BJ (cell line): ENCODE data around the gene TNNC1. TPM values are rescaled to one million over a fixed set of nuclear protein-coding genes. Genes with fewer than 3 reads are reported as not detected.

Experiments used
- CTCF ChIA-PET: fragments of 350-600 bp; formaldehyde crosslinking; extraction: SDS; loops from one replicate; lab custom pipeline; 2021; ENCODE audit warnings: antibody characterized with exemption, inconsistent platforms; lab: Yijun Ruan, JAX
- POLR2A ChIA-PET: fragments of 300-600 bp; sonication (Branson Sonifier 250); formaldehyde crosslinking; extraction: SDS; loops from one replicate; lab custom pipeline; 2021; ENCODE audit warnings: antibody characterized with exemption; lab: Charles Lee
- DNase-seq: peaks from one replicate; pipeline ENCODE4 v3.0.0-alpha.2; 2011; ENCODE audit warnings: low read depth
- H3K27me3 ChIP-seq: 2 replicates; pipeline ENCODE4 v1.6.0; 2011; ENCODE audit warnings: low read length; ENCODE audit not compliant: control insufficient read depth, insufficient read depth
- H3K36me3 ChIP-seq: 2 replicates; pipeline ENCODE4 v1.5.1; 2011; ENCODE audit warnings: low read length; ENCODE audit not compliant: control insufficient read depth, insufficient read depth
- H3K4me3 ChIP-seq: 2 replicates; pipeline ENCODE4 v1.5.1; 2011; ENCODE audit warnings: low read depth, mild to moderate bottlenecking, control low read depth, low read length
- polyA plus RNA-seq: library from polyadenylated mRNA; depleted of rRNA; stranded (reverse); fragments of >200 nt; gene quantifications from 2 replicates; pipeline ENCODE4 v1.2.3, GENCODE V29; 2011
- TF ChIP-seq, protein P1 (sequence below): IDR thresholded peaks from 2 replicates; pipeline ENCODE4 v1.5.1; 2011; ENCODE audit warnings: low read depth, mild to moderate bottlenecking, control low read depth, inconsistent platforms, low read length, moderate library complexity; ENCODE audit not compliant: insufficient read depth

TNNC1 gene
- polyA plus RNA-seq, 1 experiment: 1.7 TPM

GRCh38 chr3:52406231-52406661 is 47.6 kb downstream of the TNNC1 start:
- DNase-seq: no peak
- no peak overlapping the region for H3K4me3 ChIP-seq
- ChIA-PET CTCF (interaction anchor here (1.5 kb wide), 1 partner anchor 17 kb away, joined by 3 read pairs; no protein-coding TSS in a partner anchor), POLR2A (no interaction called here)
- TF ChIP-seq, protein P1, sequence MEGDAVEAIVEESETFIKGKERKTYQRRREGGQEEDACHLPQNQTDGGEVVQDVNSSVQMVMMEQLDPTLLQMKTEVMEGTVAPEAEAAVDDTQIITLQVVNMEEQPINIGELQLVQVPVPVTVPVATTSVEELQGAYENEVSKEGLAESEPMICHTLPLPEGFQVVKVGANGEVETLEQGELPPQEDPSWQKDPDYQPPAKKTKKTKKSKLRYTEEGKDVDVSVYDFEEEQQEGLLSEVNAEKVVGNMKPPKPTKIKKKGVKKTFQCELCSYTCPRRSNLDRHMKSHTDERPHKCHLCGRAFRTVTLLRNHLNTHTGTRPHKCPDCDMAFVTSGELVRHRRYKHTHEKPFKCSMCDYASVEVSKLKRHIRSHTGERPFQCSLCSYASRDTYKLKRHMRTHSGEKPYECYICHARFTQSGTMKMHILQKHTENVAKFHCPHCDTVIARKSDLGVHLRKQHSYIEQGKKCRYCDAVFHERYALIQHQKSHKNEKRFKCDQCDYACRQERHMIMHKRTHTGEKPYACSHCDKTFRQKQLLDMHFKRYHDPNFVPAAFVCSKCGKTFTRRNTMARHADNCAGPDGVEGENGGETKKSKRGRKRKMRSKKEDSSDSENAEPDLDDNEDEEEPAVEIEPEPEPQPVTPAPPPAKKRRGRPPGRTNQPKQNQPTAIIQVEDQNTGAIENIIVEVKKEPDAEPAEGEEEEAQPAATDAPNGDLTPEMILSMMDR: no peak
- H3K27me3 ChIP-seq: no peaks in the 10 kb centered on the region
- H3K36me3 ChIP-seq: peaks cover 55% of the 10 kb centered on the region

- peaks cover 57% of the 10 kb centered on the region for H3K36me3 ChIP-seq
- TF ChIP-seq, protein P1: no peak
- H3K27me3 ChIP-seq: no peaks in the 10 kb centered on the region
- DNase-seq: no peak
- ChIA-PET CTCF (interaction anchor here (0.9 to 1.5 kb wide), 2 partner anchors 16 to 21 kb away, joined by 3 read pairs; no protein-coding TSS in a partner anchor), POLR2A (interaction anchor here (0.6 kb wide), 1 partner anchor 111 kb away, joined by 3 read pairs; no protein-coding TSS in a partner anchor)
- no peak overlapping the region for H3K4me3 ChIP-seq
Measured at GRCh38 chr3:52405601-52406110, 48.2 kb downstream of the TNNC1 start.

GRCh38 chr3:52405066-52405465 is 48.8 kb downstream of the TNNC1 start:
- CTCF ChIA-PET: interaction anchor here (0.9 kb wide), 1 partner anchor 20 kb away, joined by 3 read pairs; no protein-coding TSS in a partner anchor

GRCh38 chr3:52404391-52404790 is 49.5 kb downstream of the TNNC1 start:
- no peak for DNase-seq
- TF ChIP-seq, protein P1: no peak
- H3K36me3 ChIP-seq: peaks cover 57% of the 10 kb centered on the region
- no peaks in the 10 kb centered on the region for H3K27me3 ChIP-seq
- no peak overlapping the region for H3K4me3 ChIP-seq
- POLR2A ChIA-PET: no interaction called here
- CTCF ChIA-PET: interaction anchor here (0.9 kb wide), 1 partner anchor 20 kb away, joined by 3 read pairs; no protein-coding TSS in a partner anchor

More at GRCh38 chr3:52405066-52405465, 48.8 kb downstream of the TNNC1 start:
- TF ChIP-seq, protein P1: no peak
- DNase-seq: no peak
- H3K36me3 ChIP-seq: peaks cover 57% of the 10 kb centered on the region
- no peaks in the 10 kb centered on the region for H3K27me3 ChIP-seq
- POLR2A ChIA-PET: interaction anchor here (0.6 kb wide), 1 partner anchor 111 kb away, joined by 3 read pairs; no protein-coding TSS in a partner anchor
- no peak overlapping the region for H3K4me3 ChIP-seq

DNA sequence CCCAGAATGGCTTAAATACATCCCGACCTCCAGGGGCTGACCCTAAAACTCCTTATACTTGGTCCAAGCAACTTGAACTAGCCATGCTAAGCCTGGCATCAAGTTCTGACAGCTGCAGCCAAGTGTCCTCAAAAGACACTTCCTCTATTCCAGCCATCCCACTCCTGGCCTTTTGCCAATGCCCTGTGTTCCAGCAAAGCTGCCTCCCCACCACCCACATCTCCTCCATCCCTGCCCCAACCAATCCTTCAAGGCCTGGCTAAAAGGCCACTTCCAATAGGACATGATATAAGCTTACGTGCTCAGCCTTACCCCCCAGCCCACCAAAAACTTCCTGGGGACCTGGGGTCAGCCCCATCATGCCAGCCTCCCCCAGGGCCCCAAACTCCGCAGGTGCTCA is 49.9 kb downstream of the TNNC1 start:
- Histone ChIP-seq H3K4me3 (no peak overlapping the region), H3K27me3 (no peaks in the 10 kb centered on the region), H3K36me3 (peaks cover 57% of the 10 kb centered on the region)
- TF ChIP-seq, protein P1: no peak
- no peak for DNase-seq
- ChIA-PET POLR2A (no interaction called here), CTCF (no interaction called here)
